GM23338 (cell line): ENCODE results near the gene CACNA1D. TPM values are rescaled to one million over a fixed set of nuclear protein-coding genes. Genes with fewer than 3 reads are reported as not detected.

Source experiments
- ATAC-seq: fragments of 200-7000 bp; cut with Tn5 transposase; 3 replicates; pipeline ENCODE4 v1.9.1; 2020
- DNase-seq: peaks from one replicate; pipeline ENCODE4 v3.0.0-alpha.2; 2015; ENCODE audit warnings: low spot score
- H2AFZ ChIP-seq: fragments of 200-600 bp; sonication (generic); 2 replicates; pipeline ENCODE4 v1.8.0; 2016; ENCODE audit warnings: antibody characterized with exemption, mild to moderate bottlenecking, moderate library complexity
- H3F3A ChIP-seq: fragments of 200-600 bp; sonication (generic); replicated peaks from 2 replicates; pipeline ENCODE4 v1.8.0; 2017; ENCODE audit warnings: antibody characterized with exemption, mixed run types, low read depth
- H3K27ac ChIP-seq: fragments of 200-600 bp; sonication (generic); 2 replicates; pipeline ENCODE4 v1.6.1; 2016; ENCODE audit warnings: low read depth
- H3K27me3 ChIP-seq: fragments of 200-600 bp; sonication (generic); 2 replicates; pipeline ENCODE4 v1.8.0; 2016; ENCODE audit warnings: mild to moderate bottlenecking, mixed run types, moderate library complexity; ENCODE audit not compliant: insufficient read depth
- H3K36me3 ChIP-seq: fragments of 200-600 bp; sonication (generic); 2 replicates; pipeline ENCODE4 v1.8.0; 2016; ENCODE audit warnings: mild to moderate bottlenecking; ENCODE audit not compliant: insufficient read depth
- H3K4me1 ChIP-seq: fragments of 200-600 bp; sonication (generic); 2 replicates; pipeline ENCODE4 v1.8.0; 2016; ENCODE audit warnings: mild to moderate bottlenecking, moderate library complexity; ENCODE audit not compliant: insufficient read depth
- H3K4me2 ChIP-seq: fragments of 200-600 bp; sonication (generic); 2 replicates; pipeline ENCODE4 v1.7.1; 2017; ENCODE audit warnings: mixed run types
- H3K4me3 ChIP-seq: fragments of 200-600 bp; sonication (generic); 2 replicates; pipeline ENCODE4 v1.6.1; 2016; ENCODE audit warnings: mixed run types
- H3K79me2 ChIP-seq: fragments of 200-600 bp; sonication (generic); replicated peaks from 2 replicates; pipeline ENCODE4 v1.8.0; 2017; ENCODE audit warnings: mild to moderate bottlenecking; ENCODE audit not compliant: insufficient read depth
- H3K9me2 ChIP-seq: fragments of 200-600 bp; sonication (generic); 2 replicates; pipeline ENCODE4 v1.8.0; 2017; ENCODE audit not compliant: insufficient read depth
- H4K20me1 ChIP-seq: fragments of 200-600 bp; sonication (generic); replicated peaks from 2 replicates; pipeline ENCODE4 v1.8.0; 2017; ENCODE audit warnings: mild to moderate bottlenecking; ENCODE audit not compliant: insufficient read depth
- H3K27ac Mint-ChIP-seq: 2 replicates; pipeline ENCODE4 v1.8.0; 2020; ENCODE audit warnings: inconsistent platforms, mild to moderate bottlenecking, moderate library complexity, mixed read lengths
- H3K27me3 Mint-ChIP-seq: 3 replicates; pipeline ENCODE4 v1.8.0; 2022; ENCODE audit warnings: low read depth, mild to moderate bottlenecking, moderate library complexity, mixed read lengths, inconsistent platforms; ENCODE audit not compliant: insufficient read depth, poor library complexity
- H3K36me3 Mint-ChIP-seq: 3 replicates; pipeline ENCODE4 v1.8.0; 2021; ENCODE audit warnings: low read depth, mild to moderate bottlenecking, inconsistent platforms, moderate library complexity, mixed read lengths
- H3K4me1 Mint-ChIP-seq: 3 replicates; pipeline ENCODE4 v1.8.0; 2020; ENCODE audit warnings: mild to moderate bottlenecking, inconsistent platforms, mixed read lengths
- H3K4me3 Mint-ChIP-seq: 3 replicates; pipeline ENCODE4 v1.8.0; 2021; ENCODE audit warnings: moderate library complexity, mild to moderate bottlenecking, inconsistent platforms, mixed read lengths
- H3K9me3 Mint-ChIP-seq: 3 replicates; pipeline ENCODE4 v1.8.0; 2020; ENCODE audit warnings: moderate library complexity, mild to moderate bottlenecking, inconsistent platforms, mixed read lengths
- CREB1 ChIP-seq: fragments of 250-450 bp; sonication (Bioruptor Pico); IDR thresholded peaks from 2 replicates; pipeline ENCODE4 v1.5.0; 2020; ENCODE audit warnings: low read depth, mild to moderate bottlenecking, moderate library complexity
- EZH2 ChIP-seq: fragments of 200-600 bp; sonication (generic); IDR thresholded peaks from one replicate; pipeline ENCODE4 v1.8.0; 2017; ENCODE audit warnings: antibody characterized with exemption, mild to moderate bottlenecking, low read depth; ENCODE audit not compliant: unreplicated experiment
- EZH2phosphoT487 ChIP-seq: fragments of 200-600 bp; sonication (generic); IDR thresholded peaks from one replicate; pipeline ENCODE4 v1.8.1; 2018; ENCODE audit warnings: antibody characterized with exemption; ENCODE audit not compliant: unreplicated experiment
- JUNB ChIP-seq: IDR thresholded peaks from one replicate; pipeline ENCODE4 v1.6.1; 2016; ENCODE audit warnings: antibody characterized with exemption; ENCODE audit not compliant: unreplicated experiment
- NANOG ChIP-seq: IDR thresholded peaks from 2 replicates; pipeline ENCODE4 v1.6.1; 2016; ENCODE audit warnings: antibody characterized with exemption, borderline replicate concordance
- POLR2AphosphoS5 ChIP-seq: IDR thresholded peaks from 2 replicates; pipeline ENCODE4 v1.6.1; 2016; ENCODE audit warnings: antibody characterized with exemption, low read depth
- STAT1 ChIP-seq: IDR thresholded peaks from one replicate; pipeline ENCODE4 v1.6.1; 2016; ENCODE audit warnings: antibody characterized with exemption; ENCODE audit not compliant: unreplicated experiment
- ZNF114 ChIP-seq: fragments of 250-450 bp; sonication (Bioruptor Pico); IDR thresholded peaks from 2 replicates; pipeline ENCODE4 v1.5.0; 2020; ENCODE audit warnings: mild to moderate bottlenecking, moderate library complexity
- polyA plus RNA-seq: library from polyadenylated mRNA; unstranded; fragments of >200 nt; fragmentation: Nextera tagmentation; extraction: Ambion mirVana; gene quantifications from 2 replicates; pipeline ENCODE4 v1.2.1, GENCODE V29; 2016
- total RNA-seq: library from RNA; depleted of rRNA; stranded (reverse); fragments of >200 nt; shearing (Covaris generic); gene quantifications from 2 replicates; pipeline ENCODE4 v1.2.3, GENCODE V29; 2014
- TF ChIP-seq, protein P1 (sequence below), 2 experiments: fragments of 200-600 bp in 1 of 2; sonication (generic) in 1 of 2; conservative IDR thresholded peaks; 2 replicates each; pipeline versions ENCODE4 v1.5.1 to v1.6.1; 2016 to 2017; ENCODE audit warnings: antibody characterized with exemption in 2 of 2, low read depth in 2 of 2, mild to moderate bottlenecking in 2 of 2, moderate library complexity in 1 of 2
- TF ChIP-seq, protein P2 (sequence below): IDR thresholded peaks from 2 replicates; pipeline ENCODE4 v1.6.1; 2016; ENCODE audit warnings: antibody characterized with exemption
- TF ChIP-seq, protein P3 (sequence below): fragments of 250-450 bp; sonication (Bioruptor Pico); IDR thresholded peaks from 2 replicates; pipeline ENCODE4 v1.5.0; 2020; ENCODE audit warnings: mild to moderate bottlenecking, moderate library complexity

The CACNA1D gene
- total and polyA plus RNA-seq, 2 experiments from 2014 or later = 1.7 to 1.8 TPM

DNA sequence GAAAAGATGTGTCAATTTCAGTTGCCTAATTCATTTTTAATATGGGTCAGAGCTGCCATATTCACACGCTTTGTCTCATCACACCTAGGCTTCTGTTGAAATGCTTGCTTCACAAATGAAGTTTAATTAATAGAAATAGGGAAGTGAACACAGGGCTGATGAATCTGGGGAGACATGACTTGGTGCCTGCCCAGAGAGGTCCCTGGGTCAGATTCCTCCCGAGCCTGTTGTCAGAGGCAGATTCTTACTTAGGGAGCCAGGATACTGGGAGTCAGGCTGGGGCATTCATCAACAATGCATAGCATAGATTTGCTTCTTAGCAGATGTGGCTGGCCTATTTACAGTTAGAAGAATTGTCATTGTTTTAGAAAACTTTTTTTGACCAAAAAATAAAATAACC, 90.6 kb downstream of the CACNA1D start (continued):
- no peak for TF ChIP-seq ZNF114 (CRISPR knock-in tag)
- TF ChIP-seq, protein P1, sequence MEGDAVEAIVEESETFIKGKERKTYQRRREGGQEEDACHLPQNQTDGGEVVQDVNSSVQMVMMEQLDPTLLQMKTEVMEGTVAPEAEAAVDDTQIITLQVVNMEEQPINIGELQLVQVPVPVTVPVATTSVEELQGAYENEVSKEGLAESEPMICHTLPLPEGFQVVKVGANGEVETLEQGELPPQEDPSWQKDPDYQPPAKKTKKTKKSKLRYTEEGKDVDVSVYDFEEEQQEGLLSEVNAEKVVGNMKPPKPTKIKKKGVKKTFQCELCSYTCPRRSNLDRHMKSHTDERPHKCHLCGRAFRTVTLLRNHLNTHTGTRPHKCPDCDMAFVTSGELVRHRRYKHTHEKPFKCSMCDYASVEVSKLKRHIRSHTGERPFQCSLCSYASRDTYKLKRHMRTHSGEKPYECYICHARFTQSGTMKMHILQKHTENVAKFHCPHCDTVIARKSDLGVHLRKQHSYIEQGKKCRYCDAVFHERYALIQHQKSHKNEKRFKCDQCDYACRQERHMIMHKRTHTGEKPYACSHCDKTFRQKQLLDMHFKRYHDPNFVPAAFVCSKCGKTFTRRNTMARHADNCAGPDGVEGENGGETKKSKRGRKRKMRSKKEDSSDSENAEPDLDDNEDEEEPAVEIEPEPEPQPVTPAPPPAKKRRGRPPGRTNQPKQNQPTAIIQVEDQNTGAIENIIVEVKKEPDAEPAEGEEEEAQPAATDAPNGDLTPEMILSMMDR (conservative IDR thresholded peaks at IDR 0.05; ENCODE audit: low read depth in 2 of 2) = no peak
- no peak for TF ChIP-seq JUNB
- TF ChIP-seq CREB1 (CRISPR knock-in tag) = no peak

- DNase-seq (peak; percentile 18), ATAC-seq (peak; percentile 81)
- Histone ChIP-seq H4K20me1 (no peaks in the 10 kb centered on the region), H3K79me2 (no peaks in the 10 kb centered on the region), H3F3A (no peaks in the 10 kb centered on the region), H2AFZ (no peak overlapping the region), H3K4me1 (no peaks in the 10 kb centered on the region), H3K9me2 (0 out of 2 replicates have a peak, but pooled peaks cover 4% of the 10 kb centered on the region), H3K4me2 (no peak overlapping the region), H3K27ac (no peak overlapping the region), H3K4me3 (no peak overlapping the region), H3K27me3 (no peaks in the 10 kb centered on the region), H3K36me3 (no peaks in the 10 kb centered on the region)
- H3K27me3 Mint-ChIP-seq = peaks cover 11% of the 10 kb centered on the region
- H3K36me3 Mint-ChIP-seq = no peaks in the 10 kb centered on the region
- no peak overlapping the region for H3K27ac Mint-ChIP-seq
- peaks cover 9% of the 10 kb centered on the region for H3K4me1 Mint-ChIP-seq
- H3K9me3 Mint-ChIP-seq = no peaks in the 10 kb centered on the region
- H3K4me3 Mint-ChIP-seq = no peak overlapping the region
- TF ChIP-seq, protein P2, sequence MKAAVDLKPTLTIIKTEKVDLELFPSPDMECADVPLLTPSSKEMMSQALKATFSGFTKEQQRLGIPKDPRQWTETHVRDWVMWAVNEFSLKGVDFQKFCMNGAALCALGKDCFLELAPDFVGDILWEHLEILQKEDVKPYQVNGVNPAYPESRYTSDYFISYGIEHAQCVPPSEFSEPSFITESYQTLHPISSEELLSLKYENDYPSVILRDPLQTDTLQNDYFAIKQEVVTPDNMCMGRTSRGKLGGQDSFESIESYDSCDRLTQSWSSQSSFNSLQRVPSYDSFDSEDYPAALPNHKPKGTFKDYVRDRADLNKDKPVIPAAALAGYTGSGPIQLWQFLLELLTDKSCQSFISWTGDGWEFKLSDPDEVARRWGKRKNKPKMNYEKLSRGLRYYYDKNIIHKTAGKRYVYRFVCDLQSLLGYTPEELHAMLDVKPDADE = no peak
- TF ChIP-seq STAT1 (no peak), CREB1 (CRISPR knock-in tag) (no peak), POLR2AphosphoS5 (no peak), ZNF114 (CRISPR knock-in tag) (no peak), EZH2 (no peak), EZH2phosphoT487 (no peak), JUNB (no peak), NANOG (no peak)
- TF ChIP-seq, protein P3, sequence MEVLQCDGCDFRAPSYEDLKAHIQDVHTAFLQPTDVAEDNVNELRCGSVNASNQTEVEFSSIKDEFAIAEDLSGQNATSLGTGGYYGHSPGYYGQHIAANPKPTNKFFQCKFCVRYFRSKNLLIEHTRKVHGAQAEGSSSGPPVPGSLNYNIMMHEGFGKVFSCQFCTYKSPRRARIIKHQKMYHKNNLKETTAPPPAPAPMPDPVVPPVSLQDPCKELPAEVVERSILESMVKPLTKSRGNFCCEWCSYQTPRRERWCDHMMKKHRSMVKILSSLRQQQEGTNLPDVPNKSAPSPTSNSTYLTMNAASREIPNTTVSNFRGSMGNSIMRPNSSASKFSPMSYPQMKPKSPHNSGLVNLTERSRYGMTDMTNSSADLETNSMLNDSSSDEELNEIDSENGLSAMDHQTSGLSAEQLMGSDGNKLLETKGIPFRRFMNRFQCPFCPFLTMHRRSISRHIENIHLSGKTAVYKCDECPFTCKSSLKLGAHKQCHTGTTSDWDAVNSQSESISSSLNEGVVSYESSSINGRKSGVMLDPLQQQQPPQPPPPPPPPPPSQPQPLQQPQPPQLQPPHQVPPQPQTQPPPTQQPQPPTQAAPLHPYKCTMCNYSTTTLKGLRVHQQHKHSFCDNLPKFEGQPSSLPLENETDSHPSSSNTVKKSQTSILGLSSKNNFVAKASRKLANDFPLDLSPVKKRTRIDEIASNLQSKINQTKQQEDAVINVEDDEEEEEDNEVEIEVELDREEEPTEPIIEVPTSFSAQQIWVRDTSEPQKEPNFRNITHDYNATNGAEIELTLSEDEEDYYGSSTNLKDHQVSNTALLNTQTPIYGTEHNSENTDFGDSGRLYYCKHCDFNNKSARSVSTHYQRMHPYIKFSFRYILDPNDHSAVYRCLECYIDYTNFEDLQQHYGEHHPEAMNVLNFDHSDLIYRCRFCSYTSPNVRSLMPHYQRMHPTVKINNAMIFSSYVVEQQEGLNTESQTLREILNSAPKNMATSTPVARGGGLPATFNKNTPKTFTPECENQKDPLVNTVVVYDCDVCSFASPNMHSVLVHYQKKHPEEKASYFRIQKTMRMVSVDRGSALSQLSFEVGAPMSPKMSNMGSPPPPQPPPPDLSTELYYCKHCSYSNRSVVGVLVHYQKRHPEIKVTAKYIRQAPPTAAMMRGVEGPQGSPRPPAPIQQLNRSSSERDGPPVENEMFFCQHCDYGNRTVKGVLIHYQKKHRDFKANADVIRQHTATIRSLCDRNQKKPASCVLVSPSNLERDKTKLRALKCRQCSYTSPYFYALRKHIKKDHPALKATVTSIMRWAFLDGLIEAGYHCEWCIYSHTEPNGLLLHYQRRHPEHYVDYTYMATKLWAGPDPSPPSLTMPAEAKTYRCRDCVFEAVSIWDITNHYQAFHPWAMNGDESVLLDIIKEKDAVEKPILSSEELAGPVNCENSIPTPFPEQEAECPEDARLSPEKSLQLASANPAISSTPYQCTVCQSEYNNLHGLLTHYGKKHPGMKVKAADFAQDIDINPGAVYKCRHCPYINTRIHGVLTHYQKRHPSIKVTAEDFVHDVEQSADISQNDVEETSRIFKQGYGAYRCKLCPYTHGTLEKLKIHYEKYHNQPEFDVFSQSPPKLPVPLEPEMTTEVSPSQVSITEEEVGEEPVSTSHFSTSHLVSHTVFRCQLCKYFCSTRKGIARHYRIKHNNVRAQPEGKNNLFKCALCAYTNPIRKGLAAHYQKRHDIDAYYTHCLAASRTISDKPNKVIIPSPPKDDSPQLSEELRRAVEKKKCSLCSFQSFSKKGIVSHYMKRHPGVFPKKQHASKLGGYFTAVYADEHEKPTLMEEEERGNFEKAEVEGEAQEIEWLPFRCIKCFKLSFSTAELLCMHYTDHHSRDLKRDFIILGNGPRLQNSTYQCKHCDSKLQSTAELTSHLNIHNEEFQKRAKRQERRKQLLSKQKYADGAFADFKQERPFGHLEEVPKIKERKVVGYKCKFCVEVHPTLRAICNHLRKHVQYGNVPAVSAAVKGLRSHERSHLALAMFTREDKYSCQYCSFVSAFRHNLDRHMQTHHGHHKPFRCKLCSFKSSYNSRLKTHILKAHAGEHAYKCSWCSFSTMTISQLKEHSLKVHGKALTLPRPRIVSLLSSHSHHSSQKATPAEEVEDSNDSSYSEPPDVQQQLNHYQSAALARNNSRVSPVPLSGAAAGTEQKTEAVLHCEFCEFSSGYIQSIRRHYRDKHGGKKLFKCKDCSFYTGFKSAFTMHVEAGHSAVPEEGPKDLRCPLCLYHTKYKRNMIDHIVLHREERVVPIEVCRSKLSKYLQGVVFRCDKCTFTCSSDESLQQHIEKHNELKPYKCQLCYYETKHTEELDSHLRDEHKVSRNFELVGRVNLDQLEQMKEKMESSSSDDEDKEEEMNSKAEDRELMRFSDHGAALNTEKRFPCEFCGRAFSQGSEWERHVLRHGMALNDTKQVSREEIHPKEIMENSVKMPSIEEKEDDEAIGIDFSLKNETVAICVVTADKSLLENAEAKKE (CRISPR knock-in tag) = no peak
- TF ChIP-seq, protein P1 (conservative IDR thresholded peaks at IDR 0.05; ENCODE audit: low read depth in 2 of 2) = no peak
Observed at GRCh38 chr3:53585627-53586026, 91.2 kb downstream of the CACNA1D start.
